ENCODE data around the gene TBC1D10B.

GRCh38 chr16:30378236-30379157 lies 8.2 kb upstream of the TBC1D10B start:
- TF ChIP-seq EZH2 (IDR thresholded peaks at IDR 0.05; ENCODE audit: borderline replicate concordance, insufficient read depth, low read depth, low read length, poor library complexity, severe bottlenecking): no peak
- TF ChIP-seq, protein P1, sequence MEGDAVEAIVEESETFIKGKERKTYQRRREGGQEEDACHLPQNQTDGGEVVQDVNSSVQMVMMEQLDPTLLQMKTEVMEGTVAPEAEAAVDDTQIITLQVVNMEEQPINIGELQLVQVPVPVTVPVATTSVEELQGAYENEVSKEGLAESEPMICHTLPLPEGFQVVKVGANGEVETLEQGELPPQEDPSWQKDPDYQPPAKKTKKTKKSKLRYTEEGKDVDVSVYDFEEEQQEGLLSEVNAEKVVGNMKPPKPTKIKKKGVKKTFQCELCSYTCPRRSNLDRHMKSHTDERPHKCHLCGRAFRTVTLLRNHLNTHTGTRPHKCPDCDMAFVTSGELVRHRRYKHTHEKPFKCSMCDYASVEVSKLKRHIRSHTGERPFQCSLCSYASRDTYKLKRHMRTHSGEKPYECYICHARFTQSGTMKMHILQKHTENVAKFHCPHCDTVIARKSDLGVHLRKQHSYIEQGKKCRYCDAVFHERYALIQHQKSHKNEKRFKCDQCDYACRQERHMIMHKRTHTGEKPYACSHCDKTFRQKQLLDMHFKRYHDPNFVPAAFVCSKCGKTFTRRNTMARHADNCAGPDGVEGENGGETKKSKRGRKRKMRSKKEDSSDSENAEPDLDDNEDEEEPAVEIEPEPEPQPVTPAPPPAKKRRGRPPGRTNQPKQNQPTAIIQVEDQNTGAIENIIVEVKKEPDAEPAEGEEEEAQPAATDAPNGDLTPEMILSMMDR (IDR thresholded peaks at IDR 0.05): no peak
